Endothelial cell of umbilical vein (primary cell): ENCODE results near the gene BEAN1.

ENCODE experiments used
- CTCF ChIP-seq, 2 donors: IDR thresholded peaks; 1 replicate in 1 of 2; 2 replicates in 1 of 2; pipeline ENCODE4 v1.5.1; 2011; ENCODE audit warnings: low read length in 2 of 2, mild to moderate bottlenecking in 2 of 2, moderate library complexity in 2 of 2, control low read depth in 1 of 2, inconsistent platforms in 1 of 2, low read depth in 1 of 2; ENCODE audit not compliant: insufficient read depth in 1 of 2; ENCODE audit errors: extremely low read depth in 1 of 2
- EZH2 ChIP-seq: IDR thresholded peaks from 2 replicates; pipeline ENCODE4 v1.6.1; 2012; ENCODE audit warnings: borderline replicate concordance, low read depth, mild to moderate bottlenecking, moderate library complexity, low read length, inconsistent platforms; ENCODE audit not compliant: severe bottlenecking
- MAX ChIP-seq: IDR thresholded peaks from 2 replicates; pipeline ENCODE4 v1.6.1; 2011; ENCODE audit not compliant: insufficient read depth, insufficient read length
- POLR2A ChIP-seq: IDR thresholded peaks from 2 replicates; pipeline ENCODE4 v1.6.1; 2012; ENCODE audit warnings: low read depth, mild to moderate bottlenecking, control low read depth, low read length
- POLR2AphosphoS5 ChIP-seq: IDR thresholded peaks from 2 replicates; pipeline ENCODE4 v1.6.1; 2012; ENCODE audit warnings: low read depth, mild to moderate bottlenecking, control low read depth, low read length, moderate library complexity; ENCODE audit not compliant: insufficient read depth

GRCh38 chr16:66457888-66458287, 30.8 kb downstream of the BEAN1 start:
- TF ChIP-seq CTCF (IDR thresholded peaks at IDR 0.05; ENCODE audit: extremely low read depth in 1 of 2, insufficient read depth in 1 of 2, low read depth in 1 of 2, low read length in 2 of 2) (no peak), EZH2 (no peak), POLR2A (no peak), MAX (no peak), POLR2AphosphoS5 (no peak)
